ENCODE results near the gene ZNF557.
"Not testable (repeated sequence)": the region's sequence is repeated elsewhere in the genome, so short reads cannot be mapped to it uniquely, and the experiment has no call there.

The ZNF557 gene

DNA sequence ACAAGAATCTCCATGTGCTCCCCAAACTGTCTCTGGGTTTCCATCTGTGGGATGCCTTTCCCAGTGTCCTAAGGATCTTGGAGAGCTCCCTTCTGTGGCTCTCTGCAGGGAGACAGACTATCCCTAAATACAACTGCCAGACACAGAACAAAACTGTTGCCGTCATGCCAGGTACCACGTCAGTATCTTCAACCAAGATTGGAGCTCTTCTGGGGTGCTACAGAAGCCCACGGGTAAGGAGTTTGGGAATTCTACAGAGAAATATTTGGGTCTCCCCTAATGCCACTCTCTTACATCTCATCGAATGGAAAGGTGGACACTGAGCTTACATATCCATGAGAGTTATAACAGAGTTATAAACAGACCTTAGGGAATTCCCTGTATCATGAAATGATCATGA lies 6.2 kb upstream of the ZNF557 start:
- TF ChIP-seq, protein P1, sequence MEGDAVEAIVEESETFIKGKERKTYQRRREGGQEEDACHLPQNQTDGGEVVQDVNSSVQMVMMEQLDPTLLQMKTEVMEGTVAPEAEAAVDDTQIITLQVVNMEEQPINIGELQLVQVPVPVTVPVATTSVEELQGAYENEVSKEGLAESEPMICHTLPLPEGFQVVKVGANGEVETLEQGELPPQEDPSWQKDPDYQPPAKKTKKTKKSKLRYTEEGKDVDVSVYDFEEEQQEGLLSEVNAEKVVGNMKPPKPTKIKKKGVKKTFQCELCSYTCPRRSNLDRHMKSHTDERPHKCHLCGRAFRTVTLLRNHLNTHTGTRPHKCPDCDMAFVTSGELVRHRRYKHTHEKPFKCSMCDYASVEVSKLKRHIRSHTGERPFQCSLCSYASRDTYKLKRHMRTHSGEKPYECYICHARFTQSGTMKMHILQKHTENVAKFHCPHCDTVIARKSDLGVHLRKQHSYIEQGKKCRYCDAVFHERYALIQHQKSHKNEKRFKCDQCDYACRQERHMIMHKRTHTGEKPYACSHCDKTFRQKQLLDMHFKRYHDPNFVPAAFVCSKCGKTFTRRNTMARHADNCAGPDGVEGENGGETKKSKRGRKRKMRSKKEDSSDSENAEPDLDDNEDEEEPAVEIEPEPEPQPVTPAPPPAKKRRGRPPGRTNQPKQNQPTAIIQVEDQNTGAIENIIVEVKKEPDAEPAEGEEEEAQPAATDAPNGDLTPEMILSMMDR (IDR thresholded peaks at IDR 0.05; ENCODE audit: control insufficient read depth, extremely low read depth, insufficient read depth): no peak
- H3K4me3 ChIP-seq (ENCODE audit: low read depth, low read length): no peak overlapping the region
- no peak for DNase-seq (ENCODE audit: low read depth)

DNA sequence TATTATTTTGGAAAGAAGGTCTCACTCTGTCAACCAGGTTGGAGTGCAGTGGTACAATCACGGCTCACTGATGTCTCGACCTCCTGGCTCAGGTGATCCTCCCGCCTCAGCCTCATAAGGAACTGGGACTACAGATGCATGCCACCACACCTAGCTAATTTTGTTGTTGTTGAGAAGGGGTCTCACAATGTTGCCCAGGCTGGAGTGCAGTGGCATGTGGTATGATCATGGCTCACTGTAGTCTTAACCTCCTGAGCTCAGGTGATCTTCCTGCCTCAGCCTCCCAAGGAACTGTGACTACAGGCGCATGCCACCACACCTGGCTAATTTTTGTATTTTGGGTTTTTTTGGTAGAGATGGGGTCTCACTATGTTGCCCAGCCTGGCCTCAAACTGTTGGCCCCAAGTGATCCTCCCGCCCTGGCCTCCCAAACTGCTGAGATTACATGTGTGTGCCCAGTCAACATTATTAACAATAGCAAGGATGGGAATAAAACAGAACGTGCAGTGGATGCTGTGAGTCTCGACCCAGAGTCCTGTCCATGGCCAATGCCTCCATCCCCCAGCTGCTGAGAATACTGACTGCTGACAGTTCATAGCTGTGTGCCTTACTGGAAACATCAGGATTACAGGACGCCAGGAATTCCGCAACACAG lies 5.6 kb upstream of the ZNF557 start:
- DNase-seq (ENCODE audit: low read depth): no peak
- H3K4me3 ChIP-seq (ENCODE audit: low read depth, low read length): no peak overlapping the region
- TF ChIP-seq, protein P1 (IDR thresholded peaks at IDR 0.05; ENCODE audit: control insufficient read depth, extremely low read depth, insufficient read depth): no peak

DNA sequence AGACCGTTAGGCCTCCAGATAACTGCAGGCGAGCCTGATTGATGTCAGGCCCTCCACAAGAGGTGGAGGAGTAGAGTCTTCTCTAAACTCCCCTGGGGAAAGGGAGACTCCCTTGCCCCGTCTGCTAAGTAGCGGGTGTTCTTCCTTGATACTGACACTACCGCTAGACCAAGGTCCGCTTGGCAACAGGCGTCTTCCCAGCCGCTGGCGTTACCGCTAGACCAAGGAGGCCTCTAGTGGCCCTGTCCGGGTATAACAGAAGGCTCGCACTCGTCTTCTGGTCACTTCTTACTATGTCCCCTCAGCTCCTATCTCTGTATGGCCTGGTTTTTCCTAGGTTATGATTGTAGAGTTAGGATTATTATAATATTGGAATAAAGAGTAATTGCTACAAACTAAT lies 2.4 kb upstream of the ZNF557 start:
- H3K4me3 ChIP-seq (ENCODE audit: low read depth, low read length); DNase-seq (ENCODE audit: low read depth): not testable (repeated sequence)

DNA sequence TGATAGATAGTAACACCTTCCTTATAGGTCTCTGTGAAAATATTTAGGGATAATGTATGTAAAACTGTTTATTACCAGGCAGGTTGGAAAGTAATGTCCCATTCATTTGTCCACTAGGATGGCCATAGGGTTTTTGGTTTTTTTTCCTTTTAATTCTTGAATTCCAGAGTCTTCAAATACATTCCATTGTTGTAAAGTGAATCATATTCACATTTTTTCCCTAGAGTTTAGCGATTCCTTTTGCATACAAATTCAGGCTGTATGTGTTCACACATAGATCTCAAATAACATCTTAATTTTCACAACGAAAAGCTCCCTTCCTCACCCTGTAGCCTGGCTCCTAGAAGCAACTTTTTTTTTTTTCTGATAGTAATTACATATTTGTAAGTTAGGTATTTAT lies 1.8 kb upstream of the ZNF557 start:
- TF ChIP-seq, protein P1 (IDR thresholded peaks at IDR 0.05; ENCODE audit: control insufficient read depth, extremely low read depth, insufficient read depth): no peak
- H3K4me3 ChIP-seq (ENCODE audit: low read depth, low read length): no peak overlapping the region
- DNase-seq (ENCODE audit: low read depth): no peak

DNA sequence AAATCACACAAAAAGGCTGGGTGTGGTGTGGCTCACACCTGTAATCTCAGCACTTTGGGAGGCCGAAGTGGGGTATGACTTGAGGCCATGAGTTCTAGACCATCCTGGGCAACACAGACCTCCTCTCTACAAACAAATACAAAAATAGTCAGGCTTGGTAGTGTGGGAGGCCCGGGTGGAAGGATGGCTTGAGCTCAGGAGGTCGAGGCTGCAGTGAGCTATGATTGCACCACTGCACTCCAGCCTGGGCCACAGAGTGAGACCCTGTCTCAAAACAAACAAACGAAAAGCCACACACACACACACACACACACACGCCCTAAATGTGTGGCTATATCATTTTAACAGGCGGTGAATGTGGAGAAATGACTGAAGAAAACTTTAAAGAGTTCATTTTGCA lies 904 bp upstream of the ZNF557 start:
- H3K4me3 ChIP-seq (ENCODE audit: low read depth, low read length): peak overlapping the region; percentile 34
- no peak for DNase-seq (ENCODE audit: low read depth)
- TF ChIP-seq, protein P1 (IDR thresholded peaks at IDR 0.05; ENCODE audit: control insufficient read depth, extremely low read depth, insufficient read depth): no peak

DNA sequence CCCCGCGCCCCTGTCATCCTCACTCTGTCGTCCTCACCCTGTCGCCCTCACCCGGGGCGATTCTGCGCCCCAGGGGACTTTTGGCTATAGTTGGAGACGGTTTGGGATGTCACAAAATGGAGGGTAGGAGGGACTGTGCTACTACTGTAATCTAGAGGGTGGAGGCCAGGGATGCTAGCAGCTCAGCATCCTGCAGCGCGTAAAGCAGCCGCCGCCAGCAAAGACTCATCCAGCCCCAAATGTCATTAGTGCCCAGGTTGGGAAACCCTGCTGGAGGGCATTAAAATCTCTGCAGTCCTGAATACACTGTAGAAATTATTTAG lies 362 bp downstream of the ZNF557 start:
- no peak for DNase-seq (ENCODE audit: low read depth)
- TF ChIP-seq, protein P1 (IDR thresholded peaks at IDR 0.05; ENCODE audit: control insufficient read depth, extremely low read depth, insufficient read depth): no peak
- peak overlapping the region; percentile 86 for H3K4me3 ChIP-seq (ENCODE audit: low read depth, low read length)

DNA sequence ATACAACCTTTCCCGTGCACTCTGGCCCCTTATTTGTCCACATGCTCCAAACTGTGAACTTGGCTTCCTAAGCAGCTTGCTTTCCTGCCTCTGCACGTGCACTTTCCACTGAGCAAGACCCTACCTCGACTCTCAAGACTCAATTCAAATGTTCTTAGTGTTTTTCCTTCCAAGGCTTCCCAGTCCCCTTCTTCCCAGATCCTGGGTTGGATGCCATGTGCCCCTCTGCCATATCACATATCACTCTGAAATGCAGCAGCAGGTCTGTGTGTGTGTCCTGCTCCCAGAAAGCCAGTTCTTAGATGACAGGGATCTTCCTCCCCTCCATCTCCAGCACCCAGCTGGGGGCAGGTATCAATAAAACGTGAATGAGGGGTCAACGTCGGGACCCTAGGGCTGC lies 3.0 kb downstream of the ZNF557 start:
- TF ChIP-seq, protein P1 (IDR thresholded peaks at IDR 0.05; ENCODE audit: control insufficient read depth, extremely low read depth, insufficient read depth): no peak
- H3K4me3 ChIP-seq (ENCODE audit: low read depth, low read length): no peak overlapping the region
- DNase-seq (ENCODE audit: low read depth): no peak
